GM21528 (cell line): ENCODE results near the gene PAGE3.

Experiments used
- ATAC-seq: cut with Tn5 transposase; IDR thresholded peaks from one replicate; pipeline ENCODE4 v1.9.1; 2021; ENCODE audit warnings: mild to moderate bottlenecking, moderate library complexity; ENCODE audit not compliant: unreplicated experiment, low FRiP score

PAGE3 gene, protein sequence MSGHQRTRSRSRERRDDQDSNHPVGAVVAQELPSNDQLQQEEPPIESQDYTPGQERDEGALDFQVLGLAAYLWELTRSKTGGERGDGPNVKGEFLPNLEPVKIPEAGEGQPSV

DNA sequence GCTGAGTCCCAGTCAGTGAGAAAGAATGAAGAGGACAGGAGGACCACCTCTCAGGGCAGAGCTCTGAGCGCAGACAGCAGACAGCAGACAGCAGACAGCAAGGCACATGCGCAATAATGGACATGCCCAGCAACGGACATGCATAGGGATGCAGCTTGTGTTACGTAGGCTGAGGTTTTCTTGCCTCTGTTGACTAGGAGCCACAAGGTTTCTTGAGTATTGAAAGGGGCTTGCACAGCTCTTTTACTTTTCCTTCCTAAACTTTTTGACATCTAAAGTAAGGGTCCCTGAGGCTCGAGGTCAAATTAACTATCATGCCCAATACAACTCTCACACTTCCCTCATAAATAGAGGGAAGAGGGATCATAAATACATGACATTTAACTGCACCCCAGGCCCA is at the start of gene PAGE3:
Gene PAGE3 (minus strand): TSS at position 101 of the 400 bp plus-strand sequence. CDS start 1,013 bp downstream, outside the sequence.
- no peak for ATAC-seq

DNA sequence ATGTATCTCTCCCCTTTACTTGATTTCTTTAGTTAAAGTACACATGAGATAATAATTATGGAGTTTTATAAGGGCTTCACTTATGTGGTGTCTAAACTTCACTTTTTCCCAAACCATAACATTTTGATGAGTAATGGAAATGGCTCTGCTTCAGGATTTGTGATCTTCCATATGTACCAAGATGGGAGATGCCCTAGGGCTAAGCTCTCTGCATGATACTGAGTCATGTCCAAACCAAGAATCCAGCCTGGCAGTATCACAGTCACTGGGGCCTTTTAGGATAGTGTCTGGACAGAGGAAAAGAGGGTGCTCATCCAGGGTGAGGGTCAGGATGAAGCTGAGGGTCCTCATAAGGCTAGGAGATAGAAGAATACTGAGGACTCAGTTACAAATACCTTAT is 47.9 kb upstream of the PAGE3 start:
- no peak for ATAC-seq

DNA sequence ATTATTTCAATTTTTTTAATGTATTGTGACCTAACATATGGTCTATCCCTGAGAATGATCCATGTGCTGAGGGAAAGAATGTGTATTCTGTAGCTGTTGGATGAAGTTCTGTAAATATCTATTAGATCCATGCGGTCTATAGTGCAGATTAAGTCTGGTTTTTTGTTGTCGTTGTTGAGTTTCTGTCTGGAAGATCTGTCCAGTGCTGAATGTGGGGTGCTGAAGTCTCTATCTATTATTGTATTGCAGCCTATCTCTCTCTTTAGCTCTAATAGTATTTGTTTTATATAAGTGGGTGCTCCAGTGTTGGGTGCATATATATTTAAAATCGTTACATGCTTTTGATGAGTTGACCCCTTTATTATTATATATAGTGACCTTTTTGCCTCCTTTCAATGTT is 26.2 kb upstream of the PAGE3 start:
- ATAC-seq, result no peak

DNA sequence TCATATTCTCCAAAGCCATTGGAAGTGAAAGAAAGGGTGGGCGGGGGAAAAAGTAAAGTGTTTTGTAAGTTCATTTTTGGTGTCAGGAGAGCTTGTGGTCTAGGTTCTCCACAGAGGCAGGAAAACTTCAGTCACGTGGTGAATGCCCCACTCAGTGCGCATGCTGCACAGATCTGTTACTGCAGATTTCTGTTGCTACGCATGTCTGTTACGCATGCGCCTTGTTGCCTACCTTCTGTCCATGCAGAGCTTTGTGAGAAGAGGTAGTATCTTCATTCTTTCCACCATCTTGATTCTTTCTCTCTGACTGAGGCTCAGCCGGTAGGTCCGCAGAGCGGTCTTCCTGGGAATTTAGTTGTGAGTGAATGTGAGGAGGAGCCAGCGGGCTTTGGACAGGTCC is 15.1 kb upstream of the PAGE3 start:
- no peak for ATAC-seq

DNA sequence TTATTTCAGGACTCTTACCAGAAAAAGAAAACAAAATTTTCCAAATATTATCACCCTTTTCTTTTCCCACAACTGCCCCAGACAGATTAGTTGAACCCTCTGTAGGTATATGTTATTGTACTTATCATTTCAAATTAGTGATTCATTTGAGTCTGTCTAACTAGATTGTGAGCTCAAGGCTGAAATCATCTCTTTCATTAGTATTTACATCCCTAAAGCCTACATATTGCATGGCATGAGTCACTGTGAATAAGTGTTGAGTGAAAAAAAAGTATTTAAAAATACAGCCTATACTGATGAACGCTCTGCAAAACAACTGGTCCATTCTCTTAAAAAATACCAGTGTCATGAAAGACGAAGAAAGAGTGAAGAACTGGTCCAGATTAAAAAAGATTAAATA is 3.9 kb downstream of the PAGE3 start:
- no peak for ATAC-seq

DNA sequence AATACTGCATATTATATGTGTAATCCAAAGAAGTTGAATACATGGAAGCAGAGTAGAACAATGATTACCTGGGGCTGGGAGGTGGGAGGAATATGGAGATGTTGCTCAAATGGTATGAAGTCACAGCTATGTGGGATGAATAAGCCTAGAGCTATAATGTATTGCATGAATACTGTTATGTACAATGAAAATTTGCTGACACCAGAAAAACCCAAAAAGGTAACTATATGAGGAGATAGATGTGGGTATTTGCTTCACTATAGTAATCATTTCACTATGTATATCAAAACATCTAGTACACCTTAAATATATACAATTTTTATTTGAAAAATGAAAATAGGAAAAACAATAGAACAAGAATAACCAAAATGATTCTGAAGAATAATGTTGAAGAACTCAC is 11.2 kb downstream of the PAGE3 start:
- ATAC-seq, result no peak

DNA sequence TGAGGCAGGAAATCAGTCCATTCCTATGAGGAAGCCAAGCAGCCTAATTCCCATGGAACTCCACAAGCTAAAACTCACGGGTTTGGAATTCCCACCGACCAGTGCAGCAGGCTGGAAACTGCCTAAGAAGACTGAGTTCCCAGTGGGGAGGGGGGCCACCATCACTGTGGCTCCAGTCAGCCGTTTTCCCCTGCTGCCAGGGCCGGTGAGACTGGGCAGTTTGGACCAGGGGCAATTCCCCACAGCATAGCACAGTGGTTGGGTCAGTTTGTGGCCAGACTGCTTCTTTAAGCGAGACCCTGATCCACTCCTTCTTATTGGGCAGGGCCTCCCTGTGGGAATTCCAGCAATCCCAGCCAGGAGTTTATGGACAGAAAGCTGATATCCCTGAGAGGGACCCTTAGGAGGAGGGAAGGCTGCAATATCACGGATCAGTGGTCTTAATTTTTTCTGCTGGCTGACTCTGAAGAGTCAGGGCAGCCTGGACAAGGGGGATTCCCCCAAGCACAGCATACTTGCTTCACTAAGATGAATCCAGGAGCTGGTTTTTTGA is 23.9 kb downstream of the PAGE3 start:
- ATAC-seq, result no peak

DNA sequence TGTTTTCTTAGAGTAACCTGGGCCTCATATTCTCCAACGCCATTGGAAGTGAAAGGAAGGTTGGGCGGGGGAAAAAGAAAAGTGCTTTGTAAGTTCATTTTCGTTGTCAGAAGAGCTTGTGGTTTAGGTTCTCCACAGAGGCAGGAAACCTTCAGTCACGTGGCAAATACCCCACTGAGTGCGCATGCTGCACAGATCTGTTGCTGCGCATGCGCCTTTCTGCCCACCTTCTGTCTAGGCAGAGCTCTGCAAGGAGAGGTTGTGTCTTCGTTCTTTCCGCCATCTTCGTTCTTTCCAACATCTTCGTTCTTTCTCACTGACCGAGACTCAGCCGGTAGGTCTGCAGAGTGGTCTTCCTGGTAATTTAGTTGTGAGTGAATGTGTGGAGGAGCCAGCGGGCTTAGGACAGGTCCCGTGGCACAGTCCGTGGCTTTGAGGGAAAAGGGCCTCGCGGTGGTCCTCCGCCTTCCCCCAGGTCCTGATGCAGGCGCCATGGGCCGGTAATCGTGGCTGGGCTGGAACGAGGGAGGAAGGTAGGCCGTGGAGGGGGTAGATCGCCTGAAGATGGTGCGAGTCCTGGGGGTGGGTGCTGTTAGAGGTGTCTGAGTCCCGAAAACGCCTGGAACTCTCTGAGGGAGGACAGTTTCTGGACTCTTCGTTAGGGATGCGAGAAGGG is 44.5 kb downstream of the PAGE3 start, which contains the start of gene PAGE5:
Gene PAGE5 (plus strand): TSS at position 228 of the 676 bp plus-strand sequence. CDS start 1,037 bp downstream, outside the sequence.
- no peak for ATAC-seq

DNA sequence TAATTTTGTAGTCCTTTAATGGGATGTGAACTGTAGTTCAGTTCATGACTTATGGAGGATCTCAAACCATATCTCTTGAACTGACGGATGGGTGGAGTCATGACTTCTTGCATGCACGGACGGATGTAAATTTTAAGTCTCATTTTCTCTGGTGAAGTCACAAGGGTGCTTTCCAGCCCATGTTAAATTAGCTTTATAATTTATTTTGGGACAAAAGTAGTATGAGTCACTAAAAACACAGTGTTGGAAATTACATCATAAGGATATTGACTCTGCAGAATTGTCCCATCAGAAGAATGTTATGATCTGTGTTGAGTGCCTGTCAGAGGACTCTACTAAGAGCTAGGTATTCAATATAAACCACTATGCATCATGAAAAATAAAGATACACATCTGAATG is 51.3 kb downstream of the PAGE3 start:
- ATAC-seq, result no peak

DNA sequence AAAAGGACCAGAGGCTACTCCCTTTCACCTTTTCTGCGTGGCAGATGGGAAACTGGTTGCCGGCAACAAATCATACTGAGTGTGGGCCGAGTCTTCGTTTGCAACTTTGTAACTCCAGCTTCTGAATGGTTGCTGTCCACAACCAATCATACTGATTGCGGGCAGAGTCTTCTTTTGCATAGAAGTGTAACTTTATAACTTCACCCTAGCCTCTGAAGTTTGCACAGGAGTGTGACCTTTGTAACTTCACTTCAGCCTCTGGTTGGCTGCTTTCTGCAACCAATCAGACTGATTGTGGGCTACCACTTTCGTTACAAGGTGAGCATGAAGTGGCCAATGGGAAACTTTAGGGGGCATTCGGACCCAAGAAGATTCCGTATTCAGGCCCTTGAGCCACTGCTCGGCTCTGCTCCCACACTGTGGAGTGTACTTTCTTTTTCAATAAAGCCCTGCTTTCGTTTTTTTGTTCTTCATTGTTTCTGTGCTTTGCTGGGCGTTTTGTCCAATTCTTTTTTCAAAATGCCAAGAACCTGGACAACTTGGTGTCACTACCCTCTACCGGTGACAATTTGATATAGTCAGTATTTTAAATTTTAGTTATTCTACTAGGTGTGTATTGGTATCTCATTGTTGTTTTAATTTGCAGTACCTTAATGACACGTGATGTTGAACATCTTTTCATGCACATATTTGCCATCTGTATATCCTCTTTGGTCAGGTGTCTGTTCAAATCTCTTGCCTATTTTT is 53.6 kb downstream of the PAGE3 start:
- no peak for ATAC-seq
